Neural cell (in vitro differentiated cells): ENCODE data around the gene EHMT2. TPM values are rescaled to one million over a fixed set of nuclear protein-coding genes. Genes with fewer than 3 reads are reported as not detected.
"Not testable (repeated sequence)": the region's sequence is repeated elsewhere in the genome, so short reads cannot be mapped to it uniquely, and the experiment has no call there.

Experiments
- H2AFZ ChIP-seq: fragments of 200-600, 300-800 bp; sonication (generic), shearing (Covaris generic); 2 replicates; pipeline ENCODE4 v1.6.0; 2014; ENCODE audit warnings: low read depth, mild to moderate bottlenecking, antibody characterized with exemption, low read length, moderate library complexity
- H3F3A ChIP-seq: fragments of 200-600 bp; shearing (Covaris generic); 2 replicates; pipeline ENCODE4 v1.6.1; 2016; ENCODE audit warnings: mild to moderate bottlenecking, moderate library complexity, mixed read lengths, antibody characterized with exemption, low read length; ENCODE audit not compliant: insufficient read depth, poor library complexity, severe bottlenecking
- H3K27ac ChIP-seq: fragments of 200-600, 300-800 bp; sonication (generic), shearing (Covaris generic); 2 replicates; pipeline ENCODE4 v1.5.1; 2014; ENCODE audit warnings: mild to moderate bottlenecking, low read length, moderate library complexity
- H3K27me3 ChIP-seq: fragments of 300-800, 200-600 bp; sonication (generic), shearing (Covaris generic); 2 replicates; pipeline ENCODE4 v1.6.0; 2014; ENCODE audit warnings: mild to moderate bottlenecking, low read depth, low read length, moderate library complexity; ENCODE audit not compliant: insufficient read depth
- H3K36me3 ChIP-seq: fragments of 300-800, 200-600 bp; sonication (generic), shearing (Covaris generic); 2 replicates; pipeline ENCODE4 v1.5.1; 2014; ENCODE audit warnings: mild to moderate bottlenecking, antibody characterized with exemption, low read length, moderate library complexity; ENCODE audit not compliant: insufficient read depth
- H3K4me2 ChIP-seq: fragments of 300-800, 200-600 bp; sonication (generic), shearing (Covaris generic); 2 replicates; pipeline ENCODE4 v1.6.0; 2014; ENCODE audit warnings: mild to moderate bottlenecking, low read length
- H3K4me3 ChIP-seq: fragments of 300-800, 200-600 bp; sonication (generic), shearing (Covaris generic); 2 replicates; pipeline ENCODE4 v1.5.1; 2014; ENCODE audit warnings: mild to moderate bottlenecking, low read length, moderate library complexity
- H3K79me2 ChIP-seq: fragments of 200-600 bp; shearing (Covaris generic); replicated peaks from 2 replicates; pipeline ENCODE4 v1.6.0; 2014; ENCODE audit warnings: mild to moderate bottlenecking, low read length, moderate library complexity; ENCODE audit not compliant: insufficient read depth
- H3K9ac ChIP-seq: fragments of 300-800, 200-600 bp; sonication (generic), shearing (Covaris generic); 2 replicates; pipeline ENCODE4 v1.6.1; 2016; ENCODE audit warnings: mild to moderate bottlenecking, low read length, mixed read lengths
- H3K9me2 ChIP-seq: fragments of 200-600 bp; shearing (Covaris generic); 2 replicates; pipeline ENCODE4 v1.6.1; 2016; ENCODE audit warnings: mild to moderate bottlenecking, low read length, mixed read lengths; ENCODE audit not compliant: insufficient read depth
- H3K9me3 ChIP-seq: fragments of 200-600, 300-800 bp; sonication (generic), shearing (Covaris generic); 2 replicates; pipeline ENCODE4 v1.6.1; 2016; ENCODE audit warnings: mild to moderate bottlenecking, mixed run types, low read length, moderate library complexity, mixed read lengths
- H4K20me1 ChIP-seq: fragments of 200-600 bp; shearing (Covaris generic); 2 replicates; pipeline ENCODE4 v1.6.1; 2016; ENCODE audit warnings: mild to moderate bottlenecking, mixed run types; ENCODE audit not compliant: insufficient read depth
- EP300 ChIP-seq: fragments of 450-650 bp; conservative IDR thresholded peaks from 2 replicates; pipeline ENCODE4 v1.6.1; 2014; ENCODE audit warnings: antibody characterized with exemption, mild to moderate bottlenecking, moderate library complexity; ENCODE audit not compliant: poor library complexity, severe bottlenecking
- EZH2 ChIP-seq: fragments of 200-600, 300-800 bp; shearing (Covaris generic), sonication (generic); IDR thresholded peaks from 2 replicates; pipeline ENCODE4 v1.6.1; 2014; ENCODE audit warnings: antibody characterized with exemption, low read length, borderline replicate concordance, mild to moderate bottlenecking; ENCODE audit not compliant: insufficient read depth, poor library complexity, severe bottlenecking
- MXI1 ChIP-seq: fragments of 450-650 bp; conservative IDR thresholded peaks from 2 replicates; pipeline ENCODE4 v1.6.1; 2014; ENCODE audit warnings: antibody characterized with exemption, mild to moderate bottlenecking; ENCODE audit not compliant: poor library complexity, severe bottlenecking
- POLR2AphosphoS5 ChIP-seq: IDR thresholded peaks from 2 replicates; pipeline ENCODE4 v1.6.1; 2012
- RAD21 ChIP-seq: fragments of 450-650 bp; conservative IDR thresholded peaks from 2 replicates; pipeline ENCODE4 v1.6.1; 2014; ENCODE audit warnings: antibody characterized with exemption, mild to moderate bottlenecking, moderate library complexity
- SMC3 ChIP-seq: fragments of 450-650 bp; conservative IDR thresholded peaks from 2 replicates; pipeline ENCODE4 v1.6.1; 2014; ENCODE audit warnings: antibody characterized with exemption, mild to moderate bottlenecking, moderate library complexity; ENCODE audit not compliant: poor library complexity
- TAF1 ChIP-seq: IDR thresholded peaks from 2 replicates; pipeline ENCODE4 v1.6.1; 2012; ENCODE audit warnings: low read depth
- polyA plus RNA-seq: library from polyadenylated mRNA; depleted of rRNA; stranded (reverse); fragments of >200 nt; gene quantifications from 2 replicates; pipeline ENCODE4 v1.2.3, GENCODE V29; 2014
- TF ChIP-seq, protein P1 (sequence below): IDR thresholded peaks from 2 replicates; pipeline ENCODE4 v1.6.1; 2012; ENCODE audit warnings: borderline replicate concordance
- TF ChIP-seq, protein P2 (sequence below): fragments of 450-650 bp; IDR thresholded peaks from 2 replicates; pipeline ENCODE4 v1.5.1; 2014; ENCODE audit warnings: antibody characterized with exemption, mild to moderate bottlenecking, moderate library complexity; ENCODE audit not compliant: poor library complexity, severe bottlenecking

The EHMT2 gene
- polyA plus RNA-seq, 1 donor from 2014 or later = 102 TPM

DNA sequence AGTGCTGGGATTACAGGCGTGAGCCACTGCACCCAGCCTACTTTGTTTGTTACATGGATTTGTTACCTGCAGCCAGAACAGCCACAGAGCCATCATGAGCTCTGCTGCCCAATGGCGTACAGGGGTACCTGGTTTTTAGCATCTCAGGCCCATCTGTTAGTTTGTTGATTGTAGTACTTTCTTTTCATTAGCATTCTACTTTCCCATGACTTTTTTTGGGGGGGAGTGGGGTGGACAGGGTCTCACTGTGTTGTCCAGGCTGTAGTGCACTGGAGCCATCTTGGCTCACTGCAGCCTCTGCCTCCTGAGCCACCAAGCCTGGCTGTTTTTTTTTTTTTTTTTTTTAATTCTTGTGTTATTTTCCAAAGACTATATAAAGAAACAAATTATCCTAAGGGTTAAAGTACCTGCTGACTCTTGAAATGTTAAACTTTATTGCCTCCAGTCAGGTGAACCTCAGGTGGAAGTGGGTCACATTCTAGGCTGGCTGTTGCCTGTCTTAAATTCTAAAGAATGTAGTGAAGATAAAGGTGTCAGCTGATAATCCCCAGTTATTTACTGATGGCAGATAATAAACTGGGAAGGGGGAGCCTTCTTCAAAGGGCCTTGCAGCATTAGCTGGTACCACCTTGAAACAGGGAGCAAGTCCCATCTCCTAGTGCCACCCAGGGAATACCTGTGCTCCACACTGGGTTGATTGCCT, 50.1 kb downstream of the EHMT2 start:
- Histone ChIP-seq H4K20me1 (no peaks in the 10 kb centered on the region), H3K4me2 (no peak overlapping the region), H3K9ac (no peak overlapping the region), H2AFZ (no peak overlapping the region), H3K79me2 (no peaks in the 10 kb centered on the region), H3F3A (no peaks in the 10 kb centered on the region), H3K27ac (no peak overlapping the region), H3K27me3 (no peaks in the 10 kb centered on the region), H3K9me2 (no peaks in the 10 kb centered on the region), H3K4me3 (no peak overlapping the region), H3K9me3 (no peaks in the 10 kb centered on the region), H3K36me3 (no peaks in the 10 kb centered on the region)
- TF ChIP-seq MXI1 (no peak), EP300 (no peak)

DNA sequence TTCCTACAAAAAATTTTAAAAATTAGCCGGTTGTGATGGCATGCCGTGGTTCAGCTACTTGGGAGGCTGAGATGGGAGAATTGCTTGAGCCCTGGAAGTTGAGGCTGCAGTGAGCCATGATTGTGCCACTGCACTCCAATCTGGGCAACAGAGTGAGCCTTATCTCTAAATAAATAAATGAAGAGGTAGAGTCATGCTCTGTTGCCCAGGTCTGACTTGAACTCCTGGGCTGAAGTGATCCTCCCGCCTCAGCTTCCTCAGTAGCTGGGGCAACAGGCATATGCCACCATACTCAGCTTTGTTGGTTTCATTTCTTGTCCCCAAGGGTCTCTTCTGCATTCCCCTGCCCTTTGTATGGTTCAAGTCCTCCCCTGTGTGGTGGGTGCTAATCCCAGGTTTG, 53.0 kb downstream of the EHMT2 start:
- Histone ChIP-seq H3K4me3 (no peak overlapping the region), H3K79me2 (no peaks in the 10 kb centered on the region), H3K27ac (no peak overlapping the region), H2AFZ (no peak overlapping the region), H3K9me2 (no peaks in the 10 kb centered on the region), H3F3A (no peaks in the 10 kb centered on the region), H4K20me1 (no peaks in the 10 kb centered on the region), H3K9me3 (no peaks in the 10 kb centered on the region), H3K36me3 (no peaks in the 10 kb centered on the region), H3K27me3 (no peaks in the 10 kb centered on the region), H3K4me2 (no peak overlapping the region), H3K9ac (no peak overlapping the region)
- TF ChIP-seq RAD21 (no peak), SMC3 (no peak), POLR2AphosphoS5 (no peak), TAF1 (no peak), MXI1 (no peak), EP300 (no peak), EZH2 (no peak)
- TF ChIP-seq, protein P1, sequence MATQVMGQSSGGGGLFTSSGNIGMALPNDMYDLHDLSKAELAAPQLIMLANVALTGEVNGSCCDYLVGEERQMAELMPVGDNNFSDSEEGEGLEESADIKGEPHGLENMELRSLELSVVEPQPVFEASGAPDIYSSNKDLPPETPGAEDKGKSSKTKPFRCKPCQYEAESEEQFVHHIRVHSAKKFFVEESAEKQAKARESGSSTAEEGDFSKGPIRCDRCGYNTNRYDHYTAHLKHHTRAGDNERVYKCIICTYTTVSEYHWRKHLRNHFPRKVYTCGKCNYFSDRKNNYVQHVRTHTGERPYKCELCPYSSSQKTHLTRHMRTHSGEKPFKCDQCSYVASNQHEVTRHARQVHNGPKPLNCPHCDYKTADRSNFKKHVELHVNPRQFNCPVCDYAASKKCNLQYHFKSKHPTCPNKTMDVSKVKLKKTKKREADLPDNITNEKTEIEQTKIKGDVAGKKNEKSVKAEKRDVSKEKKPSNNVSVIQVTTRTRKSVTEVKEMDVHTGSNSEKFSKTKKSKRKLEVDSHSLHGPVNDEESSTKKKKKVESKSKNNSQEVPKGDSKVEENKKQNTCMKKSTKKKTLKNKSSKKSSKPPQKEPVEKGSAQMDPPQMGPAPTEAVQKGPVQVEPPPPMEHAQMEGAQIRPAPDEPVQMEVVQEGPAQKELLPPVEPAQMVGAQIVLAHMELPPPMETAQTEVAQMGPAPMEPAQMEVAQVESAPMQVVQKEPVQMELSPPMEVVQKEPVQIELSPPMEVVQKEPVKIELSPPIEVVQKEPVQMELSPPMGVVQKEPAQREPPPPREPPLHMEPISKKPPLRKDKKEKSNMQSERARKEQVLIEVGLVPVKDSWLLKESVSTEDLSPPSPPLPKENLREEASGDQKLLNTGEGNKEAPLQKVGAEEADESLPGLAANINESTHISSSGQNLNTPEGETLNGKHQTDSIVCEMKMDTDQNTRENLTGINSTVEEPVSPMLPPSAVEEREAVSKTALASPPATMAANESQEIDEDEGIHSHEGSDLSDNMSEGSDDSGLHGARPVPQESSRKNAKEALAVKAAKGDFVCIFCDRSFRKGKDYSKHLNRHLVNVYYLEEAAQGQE = no peak
- TF ChIP-seq, protein P2, sequence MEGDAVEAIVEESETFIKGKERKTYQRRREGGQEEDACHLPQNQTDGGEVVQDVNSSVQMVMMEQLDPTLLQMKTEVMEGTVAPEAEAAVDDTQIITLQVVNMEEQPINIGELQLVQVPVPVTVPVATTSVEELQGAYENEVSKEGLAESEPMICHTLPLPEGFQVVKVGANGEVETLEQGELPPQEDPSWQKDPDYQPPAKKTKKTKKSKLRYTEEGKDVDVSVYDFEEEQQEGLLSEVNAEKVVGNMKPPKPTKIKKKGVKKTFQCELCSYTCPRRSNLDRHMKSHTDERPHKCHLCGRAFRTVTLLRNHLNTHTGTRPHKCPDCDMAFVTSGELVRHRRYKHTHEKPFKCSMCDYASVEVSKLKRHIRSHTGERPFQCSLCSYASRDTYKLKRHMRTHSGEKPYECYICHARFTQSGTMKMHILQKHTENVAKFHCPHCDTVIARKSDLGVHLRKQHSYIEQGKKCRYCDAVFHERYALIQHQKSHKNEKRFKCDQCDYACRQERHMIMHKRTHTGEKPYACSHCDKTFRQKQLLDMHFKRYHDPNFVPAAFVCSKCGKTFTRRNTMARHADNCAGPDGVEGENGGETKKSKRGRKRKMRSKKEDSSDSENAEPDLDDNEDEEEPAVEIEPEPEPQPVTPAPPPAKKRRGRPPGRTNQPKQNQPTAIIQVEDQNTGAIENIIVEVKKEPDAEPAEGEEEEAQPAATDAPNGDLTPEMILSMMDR = no peak

DNA sequence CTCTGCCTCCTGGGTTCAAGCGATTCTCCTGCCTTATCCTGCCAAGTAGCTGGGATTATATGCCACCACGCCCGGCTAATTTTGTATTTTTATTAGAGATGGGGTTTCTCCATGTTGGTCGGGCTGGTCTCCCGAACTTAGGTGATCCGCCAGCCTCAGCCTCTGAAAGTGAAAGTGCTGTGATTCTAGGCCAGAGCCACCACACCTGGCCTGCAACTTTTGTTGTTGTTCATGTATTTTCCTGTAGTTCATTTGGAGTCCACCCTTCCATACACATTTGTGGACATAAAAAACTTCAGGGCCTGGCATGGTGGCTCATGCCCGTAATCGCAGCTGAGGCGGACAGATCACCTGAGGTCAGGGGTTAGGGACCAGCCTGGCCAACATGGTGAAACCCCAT, 55.4 kb downstream of the EHMT2 start:
- TF ChIP-seq EP300 (no peak), POLR2AphosphoS5 (no peak), RAD21 (no peak), SMC3 (no peak)
- TF ChIP-seq, protein P1 = no peak
- no peaks in the 10 kb centered on the region for H3K27me3 ChIP-seq
- H3K4me3 ChIP-seq = no peak overlapping the region
- H3K9me2 ChIP-seq = no peaks in the 10 kb centered on the region
- no peaks in the 10 kb centered on the region for H3K9me3 ChIP-seq
- H3F3A ChIP-seq = no peaks in the 10 kb centered on the region
- no peak overlapping the region for H3K4me2 ChIP-seq
- H4K20me1 ChIP-seq = no peaks in the 10 kb centered on the region
- peaks cover 4% of the 10 kb centered on the region for H3K36me3 ChIP-seq
- H2AFZ ChIP-seq = no peak overlapping the region
- H3K79me2 ChIP-seq = peaks cover 6% of the 10 kb centered on the region
- no peak overlapping the region for H3K9ac ChIP-seq
- H3K27ac ChIP-seq = no peak overlapping the region

DNA sequence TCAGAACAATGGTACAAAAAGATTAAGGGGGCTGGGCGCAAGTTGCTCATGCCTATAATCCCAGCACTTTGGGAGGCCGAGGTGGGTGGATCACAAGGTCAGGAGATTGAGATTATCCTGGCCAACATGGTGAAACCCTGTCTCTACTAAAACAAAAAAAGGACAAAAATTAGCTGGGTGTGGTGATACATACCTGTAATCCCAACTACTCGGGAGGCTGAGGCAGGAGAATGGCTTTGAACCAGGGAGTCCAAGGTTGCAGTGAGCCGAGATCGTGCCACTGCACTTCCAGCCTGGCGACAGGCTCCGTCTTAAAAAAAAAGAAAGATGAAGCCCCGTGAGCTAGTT, 57.7 kb downstream of the EHMT2 start:
- not testable (repeated sequence) for H3K4me2 ChIP-seq, H3K4me3 ChIP-seq, H3K9me2 ChIP-seq, H2AFZ ChIP-seq, H3K9ac ChIP-seq, H3K36me3 ChIP-seq, H3K27me3 ChIP-seq, H3K27ac ChIP-seq, H3K9me3 ChIP-seq, H4K20me1 ChIP-seq, H3F3A ChIP-seq
- H3K79me2 ChIP-seq = peaks cover 29% of the 10 kb centered on the region
